Cardiac muscle cell (in vitro differentiated cells and primary cell): Measurements from ENCODE around the gene CLPX. TPM values are rescaled to one million over a fixed set of nuclear protein-coding genes. Genes with fewer than 3 reads are reported as not detected.
A peak's percentile ranks its signal among the peaks of the same experiment; 100 is the strongest.

Experiments
- DNase-seq, 2 donors: peaks; one replicate each; pipeline versions ENCODE4 v3.0.0 to v3.0.0-alpha.2; 2010 to 2017; ENCODE audit warnings: low read depth in 1 of 2, low spot score in 1 of 2
- H3K27ac ChIP-seq: fragments of 200-600 bp; sonication (generic); 2 replicates; pipeline ENCODE4 v1.5.1; 2016
- H3K27me3 ChIP-seq: fragments of 200-600 bp; sonication (generic); 2 replicates; pipeline ENCODE4 v1.6.0; 2016; ENCODE audit warnings: control low read depth
- H3K36me3 ChIP-seq: fragments of 200-600 bp; sonication (generic); 2 replicates; pipeline ENCODE4 v1.5.1; 2016; ENCODE audit warnings: control low read depth
- H3K4me1 ChIP-seq: fragments of 200-600 bp; sonication (generic); 2 replicates; pipeline ENCODE4 v1.8.1; 2017; ENCODE audit warnings: low read depth, mild to moderate bottlenecking, mixed run types
- H3K4me3 ChIP-seq: fragments of 200-600 bp; sonication (generic); 2 replicates; pipeline ENCODE4 v1.5.1; 2016; ENCODE audit warnings: mild to moderate bottlenecking
- H3K9me3 ChIP-seq: fragments of 200-600 bp; sonication (generic); 2 replicates; pipeline ENCODE4 v1.5.1; 2017; ENCODE audit warnings: low read depth, mild to moderate bottlenecking, control low read depth
- CTCF ChIP-seq: IDR thresholded peaks from 2 replicates; pipeline ENCODE4 v1.5.1; 2012; ENCODE audit warnings: low read depth, mild to moderate bottlenecking, low read length
- polyA plus RNA-seq: library from polyadenylated mRNA; unstranded; fragments of >200 nt; fragmentation: Nextera tagmentation; extraction: Ambion mirVana; gene quantifications from 2 replicates; pipeline ENCODE4 v1.2.1, GENCODE V29; 2016
- total RNA-seq: library from RNA; depleted of rRNA; stranded (reverse); fragments of >200 nt; gene quantifications from 2 replicates; pipeline ENCODE4 v1.2.3, GENCODE V29; 2016

Gene CLPX
- total and polyA plus RNA-seq, 2 experiments from 2014 or later: 31.2 to 55.2 TPM

DNA sequence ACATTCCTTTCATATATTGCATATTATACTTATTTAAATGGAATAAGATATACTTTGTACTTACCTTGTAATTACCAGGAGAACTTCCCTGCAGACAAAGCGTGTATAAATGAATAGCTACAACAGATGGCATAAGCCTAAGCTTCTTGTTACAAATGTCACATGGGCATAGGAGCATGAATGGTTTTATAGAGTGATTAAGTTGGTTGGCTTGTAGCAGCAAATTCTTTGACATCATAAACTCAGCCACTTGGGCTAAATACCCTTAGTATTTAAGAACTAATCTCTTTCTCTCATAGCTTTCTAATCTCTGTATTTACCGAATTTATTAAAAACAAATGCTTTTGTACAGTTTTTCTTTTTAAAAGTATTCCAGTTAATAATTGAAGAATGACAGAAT is 70.1 kb downstream of the CLPX start, which contains the start of gene UBAP1L:
TSS of gene UBAP1L (minus strand) at position 115 of the 400 bp plus-strand sequence. CDS start 8,985 bp downstream, outside the sequence.
- DNase-seq: no peak
- no peaks in the 10 kb centered on the region for H3K27me3 ChIP-seq
- H3K4me3 ChIP-seq: no peak within 1 kb of the TSS
- peaks cover 50% of the 10 kb centered on the region for H3K36me3 ChIP-seq
- no peak within 1 kb of the TSS for H3K27ac ChIP-seq
- no peaks in the 10 kb centered on the region for H3K4me1 ChIP-seq
- H3K9me3 ChIP-seq: no peaks in the 10 kb centered on the region
- TF ChIP-seq CTCF: no peak

DNA sequence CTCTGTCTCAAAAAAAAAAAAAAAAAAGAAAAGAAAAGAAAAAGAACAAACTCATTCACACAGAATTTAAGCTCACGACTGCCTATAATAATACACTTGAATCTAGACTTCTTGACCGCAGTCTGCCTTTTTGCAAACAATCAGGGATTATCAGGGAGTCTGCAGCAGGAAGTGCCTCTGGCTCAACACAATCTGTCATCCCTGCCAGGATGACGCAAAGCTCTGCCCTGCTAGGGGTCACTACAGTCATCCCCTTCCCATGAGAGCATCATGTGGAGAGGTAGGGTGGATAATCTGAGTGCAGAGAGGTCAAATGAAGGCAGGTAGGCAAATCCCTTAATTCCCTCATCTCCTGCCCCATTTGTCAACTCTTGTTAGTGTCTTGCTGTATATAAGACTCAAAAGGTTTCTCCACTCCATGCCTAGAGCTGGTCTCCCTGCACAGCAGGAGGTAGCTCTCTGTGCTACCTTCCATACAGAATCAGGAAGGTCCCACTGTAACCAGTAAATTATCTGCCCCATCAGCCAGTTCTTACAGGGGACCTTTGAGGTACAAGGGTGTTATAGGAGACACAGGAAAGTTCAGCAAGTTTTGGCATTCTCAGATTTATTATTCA is 74.4 kb downstream of the CLPX start:
- H3K27me3 ChIP-seq: no peaks in the 10 kb centered on the region
- no peak for TF ChIP-seq CTCF
- DNase-seq: peak in 1 of 2 donors; percentile 83

DNA sequence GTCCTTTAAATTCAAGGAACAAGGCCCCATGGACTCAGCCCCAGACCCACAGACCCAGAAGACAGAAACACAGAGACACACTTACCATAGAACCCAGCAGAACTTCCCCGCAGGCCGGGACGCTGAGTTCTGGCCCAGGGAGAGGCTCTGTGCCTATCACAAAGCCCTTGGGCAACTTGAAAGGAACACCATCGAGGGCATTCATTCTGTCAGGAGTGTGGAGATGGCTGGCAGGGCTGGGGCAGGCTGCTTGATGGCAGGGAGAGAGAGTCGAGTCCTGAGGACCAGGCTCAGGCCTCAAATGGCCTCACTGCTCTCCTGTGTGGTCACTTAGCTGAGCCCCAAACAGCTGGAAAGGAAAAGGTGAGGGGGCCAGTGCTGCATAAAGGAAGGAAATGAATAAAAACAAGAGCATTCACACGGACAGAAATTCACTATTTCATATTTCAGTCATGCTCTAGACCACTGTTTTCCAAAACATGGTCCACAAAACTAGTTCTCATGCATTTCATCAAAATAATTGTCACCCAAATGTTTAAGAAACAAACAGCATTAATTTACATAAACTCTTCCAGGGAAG is 79.0 kb downstream of the CLPX start:
- Histone ChIP-seq H3K4me1 (no peaks in the 10 kb centered on the region), H3K4me3 (no peak overlapping the region), H3K9me3 (no peaks in the 10 kb centered on the region), H3K36me3 (peaks cover 5% of the 10 kb centered on the region), H3K27ac (no peak overlapping the region), H3K27me3 (peaks cover 9% of the 10 kb centered on the region)
- TF ChIP-seq CTCF: no peak
- no peak for DNase-seq

More for the DNA sequence above, 74.4 kb downstream of the CLPX start:
- H3K4me1 ChIP-seq: no peaks in the 10 kb centered on the region
- H3K9me3 ChIP-seq: no peaks in the 10 kb centered on the region
- H3K27ac ChIP-seq: no peak overlapping the region
- H3K4me3 ChIP-seq: no peak overlapping the region
- H3K36me3 ChIP-seq: peaks cover 25% of the 10 kb centered on the region

DNA sequence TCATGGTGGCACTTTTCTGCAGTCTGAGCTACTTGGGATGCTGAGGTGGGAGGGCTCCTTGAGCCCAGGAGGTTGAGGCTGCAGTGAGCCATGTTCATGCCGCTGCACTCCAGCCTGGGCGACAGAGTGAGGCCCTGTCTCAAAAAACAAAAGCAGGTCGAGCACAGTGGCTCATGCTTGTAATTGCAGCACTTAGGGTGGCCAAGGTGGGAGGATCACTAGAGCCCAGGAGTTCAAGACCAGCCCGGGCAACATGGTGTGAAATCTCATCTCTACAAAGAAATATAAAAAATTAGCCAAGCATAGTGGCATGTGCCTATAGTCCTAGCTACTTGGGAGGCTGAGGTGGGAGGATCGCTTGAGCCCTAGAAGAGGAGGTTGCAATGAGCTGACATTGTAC is 80.1 kb downstream of the CLPX start:
- no peaks in the 10 kb centered on the region for H3K9me3 ChIP-seq
- no peak for TF ChIP-seq CTCF
- no peak overlapping the region for H3K4me3 ChIP-seq
- peaks cover 5% of the 10 kb centered on the region for H3K36me3 ChIP-seq
- no peak overlapping the region for H3K27ac ChIP-seq
- no peaks in the 10 kb centered on the region for H3K4me1 ChIP-seq
- H3K27me3 ChIP-seq: peaks cover 9% of the 10 kb centered on the region
- no peak for DNase-seq

DNA sequence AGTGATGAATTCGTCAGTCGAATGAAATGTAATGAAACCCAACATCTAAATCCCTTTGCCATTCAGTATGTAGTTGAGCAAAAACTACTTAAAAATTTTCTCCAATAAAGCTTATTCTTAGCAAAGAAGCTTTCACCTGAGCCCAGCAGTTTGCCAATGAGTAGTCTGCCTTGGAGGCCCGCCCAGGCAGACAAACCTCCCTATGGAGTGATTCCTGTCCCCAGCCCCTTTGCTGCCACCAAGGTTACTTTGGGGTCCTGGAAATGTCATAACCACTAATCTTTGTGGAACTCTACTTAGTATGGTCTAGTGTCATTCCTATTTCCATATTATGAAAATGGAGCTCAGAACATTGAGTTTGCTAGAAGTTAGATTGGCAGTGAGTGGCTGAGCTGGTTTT is 82.2 kb downstream of the CLPX start:
- Histone ChIP-seq H3K27ac (no peak overlapping the region), H3K4me1 (no peaks in the 10 kb centered on the region), H3K4me3 (no peak overlapping the region), H3K36me3 (peaks cover 14% of the 10 kb centered on the region), H3K27me3 (peaks cover 9% of the 10 kb centered on the region), H3K9me3 (no peaks in the 10 kb centered on the region)
- no peak for DNase-seq
- TF ChIP-seq CTCF: no peak
